ENCODE data around the gene LRRIQ3.

GRCh38 chr1:74195339-74195738, 2.6 kb downstream of the LRRIQ3 start:
- TF ChIP-seq, protein P1, sequence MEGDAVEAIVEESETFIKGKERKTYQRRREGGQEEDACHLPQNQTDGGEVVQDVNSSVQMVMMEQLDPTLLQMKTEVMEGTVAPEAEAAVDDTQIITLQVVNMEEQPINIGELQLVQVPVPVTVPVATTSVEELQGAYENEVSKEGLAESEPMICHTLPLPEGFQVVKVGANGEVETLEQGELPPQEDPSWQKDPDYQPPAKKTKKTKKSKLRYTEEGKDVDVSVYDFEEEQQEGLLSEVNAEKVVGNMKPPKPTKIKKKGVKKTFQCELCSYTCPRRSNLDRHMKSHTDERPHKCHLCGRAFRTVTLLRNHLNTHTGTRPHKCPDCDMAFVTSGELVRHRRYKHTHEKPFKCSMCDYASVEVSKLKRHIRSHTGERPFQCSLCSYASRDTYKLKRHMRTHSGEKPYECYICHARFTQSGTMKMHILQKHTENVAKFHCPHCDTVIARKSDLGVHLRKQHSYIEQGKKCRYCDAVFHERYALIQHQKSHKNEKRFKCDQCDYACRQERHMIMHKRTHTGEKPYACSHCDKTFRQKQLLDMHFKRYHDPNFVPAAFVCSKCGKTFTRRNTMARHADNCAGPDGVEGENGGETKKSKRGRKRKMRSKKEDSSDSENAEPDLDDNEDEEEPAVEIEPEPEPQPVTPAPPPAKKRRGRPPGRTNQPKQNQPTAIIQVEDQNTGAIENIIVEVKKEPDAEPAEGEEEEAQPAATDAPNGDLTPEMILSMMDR (IDR thresholded peaks at IDR 0.05; ENCODE audit: extremely low read depth in 1 of 2, insufficient read depth in 1 of 2, low read depth in 1 of 2, low read length in 2 of 2) = no peak
- TF ChIP-seq POLR2AphosphoS5 (IDR thresholded peaks at IDR 0.05; ENCODE audit: insufficient read depth, low read depth, low read length) (no peak), EZH2 (IDR thresholded peaks at IDR 0.05; ENCODE audit: borderline replicate concordance, low read depth, low read length, severe bottlenecking) (no peak), POLR2A (IDR thresholded peaks at IDR 0.05; ENCODE audit: low read depth, low read length) (no peak), JUN (IDR thresholded peaks at IDR 0.05; ENCODE audit: borderline replicate concordance, insufficient read depth, insufficient read length, low read depth) (no peak), FOS (IDR thresholded peaks at IDR 0.05; ENCODE audit: borderline replicate concordance, insufficient read depth, low read length) (no peak)
- TF ChIP-seq, protein P2, sequence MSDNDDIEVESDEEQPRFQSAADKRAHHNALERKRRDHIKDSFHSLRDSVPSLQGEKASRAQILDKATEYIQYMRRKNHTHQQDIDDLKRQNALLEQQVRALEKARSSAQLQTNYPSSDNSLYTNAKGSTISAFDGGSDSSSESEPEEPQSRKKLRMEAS (IDR thresholded peaks at IDR 0.05; ENCODE audit: insufficient read depth, insufficient read length) = no peak
